GM13977 (cell line): ENCODE measurements around the gene ITPR2.
"Not testable (repeated sequence)": the region's sequence is repeated elsewhere in the genome, so short reads cannot be mapped to it uniquely, and the experiment has no call there.

ENCODE experiments used
- DNase-seq: peaks from one replicate; pipeline ENCODE4 v3.0.0; 2012; ENCODE audit warnings: low spot score
- CTCF ChIP-seq: IDR thresholded peaks from 2 replicates; pipeline ENCODE4 v1.5.1; 2012; ENCODE audit warnings: mild to moderate bottlenecking, control low read depth; ENCODE audit not compliant: insufficient read depth; ENCODE audit errors: extremely low read depth, missing control alignments
- in situ Hi-C: fragments of 300-500 bp; cut with MboI; formaldehyde crosslinking; loops from one replicate; pipeline ENCODE4 v1.12.0; 2022; ENCODE audit warnings: low sequenced_read_pairs, low pct_unique_long_range_greater_than_20kb, mixed read lengths, inconsistent platforms; ENCODE audit not compliant: unreplicated experiment

ITPR2 gene

GRCh38 chr12:26870491-26871419, 37.8 kb upstream of the ITPR2 start:
- in situ Hi-C loops, result no loop called here
- TF ChIP-seq CTCF, result no peak
- DNase-seq, result no peak

- no peak for TF ChIP-seq CTCF
- DNase-seq, result no peak
- in situ Hi-C loops, result no loop called here
Measured at GRCh38 chr12:26869908-26870459, 37.0 kb upstream of the ITPR2 start.

GRCh38 chr12:26869104-26869494, 36.1 kb upstream of the ITPR2 start:
- in situ Hi-C loops, result no loop called here
- no peak for DNase-seq
- no peak for TF ChIP-seq CTCF

- no peak for TF ChIP-seq CTCF
- in situ Hi-C loops, result no loop called here
- DNase-seq, result no peak
Measured at GRCh38 chr12:26868447-26869103, 35.6 kb upstream of the ITPR2 start.

GRCh38 chr12:26867080-26867479, 34.1 kb upstream of the ITPR2 start:
- peak; percentile 35 for DNase-seq

GRCh38 chr12:26863515-26863914, 30.5 kb upstream of the ITPR2 start:
- TF ChIP-seq CTCF, result peak; percentile 37
- DNase-seq, result no peak
- in situ Hi-C loops, result no loop called here

More at GRCh38 chr12:26867080-26867479, 34.1 kb upstream of the ITPR2 start:
- TF ChIP-seq CTCF, result no peak
- in situ Hi-C loops, result no loop called here

GRCh38 chr12:26862787-26863186, 29.8 kb upstream of the ITPR2 start:
- in situ Hi-C loops, DNase-seq: not testable (repeated sequence)
